ENCODE data around the gene MAP2K5.

- no peak for TF ChIP-seq POLR2A (IDR thresholded peaks at IDR 0.05; ENCODE audit: low read length)
- no peak for TF ChIP-seq GATA1 (IDR thresholded peaks at IDR 0.05; ENCODE audit: low read depth, low read length)
Observed at GRCh38 chr15:67777071-67777470, 234.6 kb downstream of the MAP2K5 start.
